Measurements from ENCODE around the gene RNF43.
A peak's percentile ranks its signal among the peaks of the same experiment; 100 is the strongest.

Gene RNF43

GRCh38 chr17:58383892-58384462 lies 33.4 kb downstream of the RNF43 start:
- H3K9me3 ChIP-seq (ENCODE audit: control insufficient read depth in 1 of 2, low read length in 2 of 2): no peaks in the 10 kb centered on the region
- H3K27me3 ChIP-seq (ENCODE audit: control insufficient read depth in 1 of 2, insufficient read depth in 2 of 2, low read length in 2 of 2): no peaks in the 10 kb centered on the region
- peak overlapping the region in 1 of 2 donors; percentile 5 for H3K9ac ChIP-seq (ENCODE audit: low read depth in 1 of 2, low read length in 2 of 2)
- peaks cover 71 to 78% of the 10 kb centered on the region in 2 donors for H3K4me1 ChIP-seq (ENCODE audit: control insufficient read depth in 1 of 2, insufficient read depth in 2 of 2, low read length in 2 of 2)
- no peak overlapping the region for H3K27ac ChIP-seq (ENCODE audit: low read depth, low read length)
- H3K36me3 ChIP-seq (ENCODE audit: control insufficient read depth in 1 of 2, insufficient read depth in 2 of 2, low read length in 2 of 2): no peaks in the 10 kb centered on the region
- H3K4me3 ChIP-seq (ENCODE audit: low read depth in 1 of 2, low read length in 2 of 2): no peak overlapping the region

DNA sequence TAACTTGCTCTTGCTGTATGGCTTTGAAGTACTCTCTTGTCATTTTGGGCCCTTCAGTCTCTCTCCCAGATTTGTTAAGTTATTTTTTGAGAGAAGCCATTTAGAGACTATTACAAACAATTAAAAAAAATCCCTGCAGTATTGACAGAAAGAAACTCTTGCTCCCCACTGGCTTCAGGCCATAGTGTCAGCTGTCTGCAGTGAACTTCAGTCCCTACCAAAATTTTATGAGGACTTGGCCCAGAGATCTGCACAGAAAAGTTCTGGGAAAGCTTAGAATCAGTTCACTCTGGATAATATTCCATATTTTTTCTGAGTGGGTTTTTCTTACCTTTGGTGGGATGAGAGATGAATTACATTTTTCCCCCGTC lies 34.5 kb downstream of the RNF43 start:
- H3K9ac ChIP-seq (ENCODE audit: low read depth in 1 of 2, low read length in 2 of 2): no peak overlapping the region
- H3K27ac ChIP-seq (ENCODE audit: low read depth, low read length): no peak overlapping the region
- peaks cover 71 to 73% of the 10 kb centered on the region in 2 donors for H3K4me1 ChIP-seq (ENCODE audit: control insufficient read depth in 1 of 2, insufficient read depth in 2 of 2, low read length in 2 of 2)

DNA sequence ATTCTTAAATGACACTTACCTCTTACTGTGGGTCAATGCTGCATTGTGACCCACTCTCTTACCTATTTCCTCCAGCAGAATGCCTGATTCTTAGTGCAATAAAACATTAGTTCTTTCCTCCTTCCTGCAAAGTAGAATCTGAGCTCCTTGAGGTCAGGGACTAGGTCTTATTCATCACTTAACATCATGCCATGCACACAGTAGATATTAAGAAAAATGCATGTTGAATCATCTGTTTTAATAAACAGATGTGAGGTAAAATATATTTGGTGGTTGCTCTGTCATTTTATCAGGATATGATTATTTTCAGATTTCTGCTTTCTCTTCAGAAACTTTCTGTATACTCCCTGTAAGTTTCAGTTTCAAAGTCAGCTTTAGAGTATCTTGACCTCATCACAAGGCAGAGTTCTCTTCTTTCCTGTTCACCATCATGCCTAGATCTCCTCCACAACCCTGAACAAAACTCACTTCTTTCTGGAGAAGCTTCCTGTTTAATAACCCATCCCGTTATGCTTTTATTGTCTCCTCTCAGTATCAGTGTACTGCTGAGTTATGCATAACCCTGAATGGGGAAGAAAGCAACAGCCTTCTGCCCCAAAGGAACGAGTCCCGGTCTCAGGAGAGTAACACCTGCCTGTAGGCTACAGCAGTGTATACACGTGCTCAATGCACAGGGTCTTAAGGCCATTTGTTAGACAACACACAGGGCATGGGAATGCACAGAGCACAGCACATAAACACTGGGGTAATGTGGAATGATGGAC lies 35.0 kb downstream of the RNF43 start:
- no peaks in the 10 kb centered on the region for H3K36me3 ChIP-seq (ENCODE audit: control insufficient read depth in 1 of 2, insufficient read depth in 2 of 2, low read length in 2 of 2)
- no peak overlapping the region for H3K27ac ChIP-seq (ENCODE audit: low read depth, low read length)
- H3K9me3 ChIP-seq (ENCODE audit: control insufficient read depth in 1 of 2, low read length in 2 of 2): no peaks in the 10 kb centered on the region
- peak overlapping the region in 1 of 2 donors; percentile 9 for H3K4me3 ChIP-seq (ENCODE audit: low read depth in 1 of 2, low read length in 2 of 2)
- peaks cover 70 to 74% of the 10 kb centered on the region in 2 donors for H3K4me1 ChIP-seq (ENCODE audit: control insufficient read depth in 1 of 2, insufficient read depth in 2 of 2, low read length in 2 of 2)
- no peak overlapping the region for H3K9ac ChIP-seq (ENCODE audit: low read depth in 1 of 2, low read length in 2 of 2)
- no peaks in the 10 kb centered on the region for H3K27me3 ChIP-seq (ENCODE audit: control insufficient read depth in 1 of 2, insufficient read depth in 2 of 2, low read length in 2 of 2)

More for the DNA sequence above, 34.5 kb downstream of the RNF43 start:
- H3K36me3 ChIP-seq (ENCODE audit: control insufficient read depth in 1 of 2, insufficient read depth in 2 of 2, low read length in 2 of 2): no peaks in the 10 kb centered on the region
- H3K9me3 ChIP-seq (ENCODE audit: control insufficient read depth in 1 of 2, low read length in 2 of 2): no peaks in the 10 kb centered on the region
- peak overlapping the region in 1 of 2 donors; percentile 9 for H3K4me3 ChIP-seq (ENCODE audit: low read depth in 1 of 2, low read length in 2 of 2)
- H3K27me3 ChIP-seq (ENCODE audit: control insufficient read depth in 1 of 2, insufficient read depth in 2 of 2, low read length in 2 of 2): no peaks in the 10 kb centered on the region

- Histone ChIP-seq H3K36me3 (ENCODE audit: control insufficient read depth in 1 of 2, insufficient read depth in 2 of 2, low read length in 2 of 2) (no peaks in the 10 kb centered on the region), H3K4me3 (ENCODE audit: low read depth in 1 of 2, low read length in 2 of 2) (no peak overlapping the region), H3K9me3 (ENCODE audit: control insufficient read depth in 1 of 2, low read length in 2 of 2) (no peaks in the 10 kb centered on the region), H3K9ac (ENCODE audit: low read depth in 1 of 2, low read length in 2 of 2) (no peak overlapping the region), H3K27ac (ENCODE audit: low read depth, low read length) (no peak overlapping the region), H3K27me3 (ENCODE audit: control insufficient read depth in 1 of 2, insufficient read depth in 2 of 2, low read length in 2 of 2) (no peaks in the 10 kb centered on the region), H3K4me1 (ENCODE audit: control insufficient read depth in 1 of 2, insufficient read depth in 2 of 2, low read length in 2 of 2) (peaks cover 79 to 83% of the 10 kb centered on the region in 2 donors)
Measured at GRCh38 chr17:58381124-58382035, 36.0 kb downstream of the RNF43 start.

DNA sequence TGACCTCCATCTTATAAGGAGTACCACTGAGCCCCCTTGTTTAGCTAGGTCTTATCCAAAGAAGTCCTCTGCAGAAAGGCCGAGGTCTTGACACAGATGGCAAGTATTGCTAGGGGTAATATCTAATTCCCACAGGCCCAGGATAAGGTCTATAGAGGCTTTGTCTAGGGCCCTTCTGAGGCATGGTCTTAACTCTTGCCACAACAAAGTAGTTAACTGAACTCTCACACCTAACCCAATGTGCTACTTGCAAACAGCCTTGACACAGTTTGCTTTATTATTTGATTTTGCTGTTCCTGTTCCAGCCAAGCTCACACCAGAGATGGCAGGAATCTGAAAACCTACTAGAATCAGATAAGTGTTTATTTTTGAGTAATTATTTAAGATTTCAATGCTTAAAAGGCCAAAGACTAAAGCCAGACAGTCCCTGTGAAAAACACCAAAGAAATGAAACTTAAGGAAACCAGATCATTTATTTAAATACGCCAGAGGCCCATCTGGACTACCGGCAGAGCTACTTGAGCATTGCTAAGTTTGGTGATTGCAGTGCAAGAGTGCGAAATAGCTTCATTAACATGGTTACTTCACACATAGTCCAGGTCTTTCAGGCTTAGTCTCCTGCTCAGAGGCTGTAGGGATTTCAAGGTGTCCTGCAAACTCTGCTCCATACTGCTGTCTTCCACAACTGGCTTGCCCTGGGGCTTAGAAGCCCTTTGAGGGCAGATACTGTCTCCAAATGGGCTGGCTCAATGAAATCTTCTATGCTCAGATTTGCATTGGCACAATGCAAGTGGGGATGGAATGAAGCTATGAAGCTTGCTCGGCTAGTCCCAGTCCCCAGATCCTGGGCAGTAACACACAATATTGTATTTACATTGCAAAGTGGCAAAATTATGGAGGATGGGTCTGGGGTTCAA lies 36.9 kb downstream of the RNF43 start:
- no peaks in the 10 kb centered on the region for H3K36me3 ChIP-seq (ENCODE audit: control insufficient read depth in 1 of 2, insufficient read depth in 2 of 2, low read length in 2 of 2)
- H3K27me3 ChIP-seq (ENCODE audit: control insufficient read depth in 1 of 2, insufficient read depth in 2 of 2, low read length in 2 of 2): no peaks in the 10 kb centered on the region
- peaks cover 83 to 89% of the 10 kb centered on the region in 2 donors for H3K4me1 ChIP-seq (ENCODE audit: control insufficient read depth in 1 of 2, insufficient read depth in 2 of 2, low read length in 2 of 2)
- no peak overlapping the region for H3K4me3 ChIP-seq (ENCODE audit: low read depth in 1 of 2, low read length in 2 of 2)
- H3K9ac ChIP-seq (ENCODE audit: low read depth in 1 of 2, low read length in 2 of 2): no peak overlapping the region
- no peaks in the 10 kb centered on the region for H3K9me3 ChIP-seq (ENCODE audit: control insufficient read depth in 1 of 2, low read length in 2 of 2)
- no peak overlapping the region for H3K27ac ChIP-seq (ENCODE audit: low read depth, low read length)

DNA sequence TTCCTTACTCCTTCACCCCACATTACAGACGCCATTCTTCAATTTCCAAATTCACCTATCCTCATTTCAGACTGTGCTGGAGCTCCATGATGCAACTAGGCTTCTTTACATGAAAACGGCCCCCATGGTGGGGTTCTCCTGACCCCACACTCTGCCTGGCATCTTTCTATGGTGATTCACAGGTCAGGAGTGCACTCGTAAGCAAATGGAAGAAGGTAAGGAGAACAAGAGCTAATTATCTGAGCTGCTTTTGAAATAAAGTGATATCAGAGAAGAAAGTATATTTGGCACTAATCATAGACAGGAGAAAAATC lies 37.9 kb downstream of the RNF43 start:
- Histone ChIP-seq H3K4me3 (ENCODE audit: low read depth in 1 of 2, low read length in 2 of 2) (no peak overlapping the region), H3K9ac (ENCODE audit: low read depth in 1 of 2, low read length in 2 of 2) (no peak overlapping the region), H3K27ac (ENCODE audit: low read depth, low read length) (no peak overlapping the region), H3K36me3 (ENCODE audit: control insufficient read depth in 1 of 2, insufficient read depth in 2 of 2, low read length in 2 of 2) (no peaks in the 10 kb centered on the region), H3K9me3 (ENCODE audit: control insufficient read depth in 1 of 2, low read length in 2 of 2) (no peaks in the 10 kb centered on the region), H3K27me3 (ENCODE audit: control insufficient read depth in 1 of 2, insufficient read depth in 2 of 2, low read length in 2 of 2) (no peaks in the 10 kb centered on the region), H3K4me1 (ENCODE audit: control insufficient read depth in 1 of 2, insufficient read depth in 2 of 2, low read length in 2 of 2) (peaks cover 84 to 89% of the 10 kb centered on the region in 2 donors)

GRCh38 chr17:58378733-58379510 lies 38.4 kb downstream of the RNF43 start:
- H3K36me3 ChIP-seq (ENCODE audit: control insufficient read depth in 1 of 2, insufficient read depth in 2 of 2, low read length in 2 of 2): no peaks in the 10 kb centered on the region
- no peaks in the 10 kb centered on the region for H3K27me3 ChIP-seq (ENCODE audit: control insufficient read depth in 1 of 2, insufficient read depth in 2 of 2, low read length in 2 of 2)
- H3K9me3 ChIP-seq (ENCODE audit: control insufficient read depth in 1 of 2, low read length in 2 of 2): no peaks in the 10 kb centered on the region
- H3K4me3 ChIP-seq (ENCODE audit: low read depth in 1 of 2, low read length in 2 of 2): no peak overlapping the region
- H3K4me1 ChIP-seq (ENCODE audit: control insufficient read depth in 1 of 2, insufficient read depth in 2 of 2, low read length in 2 of 2): peaks cover 79 to 83% of the 10 kb centered on the region in 2 donors
- H3K27ac ChIP-seq (ENCODE audit: low read depth, low read length): no peak overlapping the region
- H3K9ac ChIP-seq (ENCODE audit: low read depth in 1 of 2, low read length in 2 of 2): no peak overlapping the region

GRCh38 chr17:58377661-58378060 lies 39.7 kb downstream of the RNF43 start:
- H3K4me3 ChIP-seq (ENCODE audit: low read depth in 1 of 2, low read length in 2 of 2): no peak overlapping the region
- H3K36me3 ChIP-seq (ENCODE audit: control insufficient read depth in 1 of 2, insufficient read depth in 2 of 2, low read length in 2 of 2): peaks cover 0 to 7% of the 10 kb centered on the region in 2 donors
- no peak overlapping the region for H3K9ac ChIP-seq (ENCODE audit: low read depth in 1 of 2, low read length in 2 of 2)
- H3K9me3 ChIP-seq (ENCODE audit: control insufficient read depth in 1 of 2, low read length in 2 of 2): no peaks in the 10 kb centered on the region
- H3K27ac ChIP-seq (ENCODE audit: low read depth, low read length): no peak overlapping the region
- peaks cover 69 to 75% of the 10 kb centered on the region in 2 donors for H3K4me1 ChIP-seq (ENCODE audit: control insufficient read depth in 1 of 2, insufficient read depth in 2 of 2, low read length in 2 of 2)
- no peaks in the 10 kb centered on the region for H3K27me3 ChIP-seq (ENCODE audit: control insufficient read depth in 1 of 2, insufficient read depth in 2 of 2, low read length in 2 of 2)

DNA sequence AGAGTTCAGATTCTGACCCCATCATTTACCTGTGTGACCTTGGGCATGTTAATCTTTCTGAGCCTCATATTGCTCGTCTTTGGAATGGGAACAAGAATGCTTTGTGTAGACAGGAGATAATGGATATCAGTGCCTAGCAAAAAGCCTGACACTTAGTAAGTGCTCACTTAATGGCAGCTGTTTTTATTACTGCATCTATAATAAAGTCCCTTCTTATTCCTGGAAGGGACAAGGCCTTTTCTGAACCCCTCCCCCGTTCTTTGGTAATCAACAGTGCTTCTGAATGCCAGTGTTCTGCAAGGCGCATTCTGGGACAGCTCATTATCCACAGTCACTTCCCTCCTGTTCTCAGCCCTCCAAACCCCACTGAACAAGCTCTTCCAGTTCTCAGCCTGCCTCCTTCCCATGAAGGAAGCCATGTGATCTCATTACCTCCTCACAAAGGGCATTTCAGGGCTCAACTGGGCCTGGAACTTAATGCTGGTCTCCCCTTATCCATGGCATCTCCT lies 40.2 kb downstream of the RNF43 start:
- H3K27ac ChIP-seq (ENCODE audit: low read depth, low read length): no peak overlapping the region
- peak overlapping the region in 1 of 2 donors; percentile 9 for H3K4me3 ChIP-seq (ENCODE audit: low read depth in 1 of 2, low read length in 2 of 2)
- peaks cover 5 to 11% of the 10 kb centered on the region in 2 donors for H3K36me3 ChIP-seq (ENCODE audit: control insufficient read depth in 1 of 2, insufficient read depth in 2 of 2, low read length in 2 of 2)
- H3K9me3 ChIP-seq (ENCODE audit: control insufficient read depth in 1 of 2, low read length in 2 of 2): no peaks in the 10 kb centered on the region
- H3K9ac ChIP-seq (ENCODE audit: low read depth in 1 of 2, low read length in 2 of 2): no peak overlapping the region
- H3K4me1 ChIP-seq (ENCODE audit: control insufficient read depth in 1 of 2, insufficient read depth in 2 of 2, low read length in 2 of 2): peaks cover 69 to 75% of the 10 kb centered on the region in 2 donors
- no peaks in the 10 kb centered on the region for H3K27me3 ChIP-seq (ENCODE audit: control insufficient read depth in 1 of 2, insufficient read depth in 2 of 2, low read length in 2 of 2)
